Lung (tissue), 12 donors: Measurements from ENCODE around the gene TPCN2. TPM values are rescaled to one million over a fixed set of nuclear protein-coding genes. Genes with fewer than 3 reads are reported as not detected.

ENCODE experiments used
- ATAC-seq: fragments of 200-7000 bp; cut with Tn5 transposase; one replicate; pipeline ENCODE4 v1.9.1; 2020; ENCODE audit warnings: moderate number of reproducible peaks; ENCODE audit not compliant: insufficient read depth, low FRiP score
- DNase-seq, 3 donors: peaks; one replicate each; pipeline ENCODE4 v3.0.0-alpha.2; 2013 to 2017
- H3K27ac ChIP-seq, 2 donors: one replicate each; pipeline ENCODE4 v1.5.1; 2013; ENCODE audit warnings: mild to moderate bottlenecking in 2 of 2, moderate library complexity in 2 of 2, control low read depth in 1 of 2, inconsistent platforms in 1 of 2, low read depth in 1 of 2, low read length in 1 of 2
- H3K27me3 ChIP-seq, 3 donors: one replicate each; pipeline ENCODE4 v1.5.1; 2013; ENCODE audit warnings: low read length in 2 of 3; ENCODE audit not compliant: control insufficient read depth in 3 of 3, insufficient read depth in 3 of 3
- H3K36me3 ChIP-seq, 4 donors: one replicate each; pipeline ENCODE4 v1.5.1; 2013; ENCODE audit warnings: low read length in 4 of 4, mild to moderate bottlenecking in 1 of 4, moderate library complexity in 1 of 4; ENCODE audit not compliant: control insufficient read depth in 4 of 4, insufficient read depth in 4 of 4
- H3K4me1 ChIP-seq, 5 donors: one replicate each; pipeline ENCODE4 v1.5.1; 2013; ENCODE audit warnings: low read length in 5 of 5, mild to moderate bottlenecking in 2 of 5, moderate library complexity in 1 of 5; ENCODE audit not compliant: control insufficient read depth in 5 of 5, insufficient read depth in 5 of 5
- H3K4me3 ChIP-seq: one replicate; pipeline ENCODE4 v1.5.1; 2013; ENCODE audit warnings: mild to moderate bottlenecking, control low read depth, moderate library complexity
- H3K9ac ChIP-seq, 2 donors: one replicate each; pipeline ENCODE4 v1.5.1; 2013; ENCODE audit warnings: low read length in 2 of 2, control low read depth in 1 of 2; ENCODE audit not compliant: insufficient read depth in 1 of 2
- H3K9me3 ChIP-seq, 4 donors: one replicate each; pipeline ENCODE4 v1.5.1; 2013; ENCODE audit warnings: low read length in 3 of 4, mild to moderate bottlenecking in 1 of 4, moderate library complexity in 1 of 4; ENCODE audit not compliant: control insufficient read depth in 4 of 4, insufficient read depth in 3 of 4
- CTCF ChIP-seq: IDR thresholded peaks from 2 replicates; pipeline ENCODE4 v1.5.1; 2012; ENCODE audit warnings: mild to moderate bottlenecking; ENCODE audit errors: control extremely low read depth, extremely low read depth
- WGBS, 2 donors: extraction: QIAGEN DNeasy Blood & Tissue Kit; methylation state at CpG; one replicate each; pipeline ENCODE4 v1.1.7; 2013; 5-methylcytosine and 5-hydroxymethylcytosine counted together
- polyA plus RNA-seq, 2 donors: library from polyadenylated mRNA; stranded (reverse); fragments of 200-250 nt; gene quantifications; one replicate each; pipeline ENCODE4 v1.2.1, GENCODE V29; 2013
- total RNA-seq, 2 donors: library from RNA; depleted of rRNA in 1 of 2; stranded (reverse); fragments of >200 nt in 1 of 2; gene quantifications; one replicate each; pipeline ENCODE4 v1.2.1, GENCODE V29; 2014 to 2021
- donor health status: control.
- donor health status: control.
- donor health status: Bipolar disorder and iron deficiency.
- donor health status: healthy.
- donor health status: DM: yes; HTN: yes; CAD: no.

The TPCN2 gene
- total and polyA plus RNA-seq, 4 donors: 10.0 to 25.0 (median 14.5) TPM

- 17 to 47% methylated on average over 42 to 44 of the region's 44 CpGs for WGBS, 2 donors
- no peak for TF ChIP-seq CTCF
- peak; percentile 92 to 95 (median 92) for DNase-seq
- H3K9me3 ChIP-seq: no peaks in the 10 kb centered on the region
- H3K4me1 ChIP-seq: peaks cover 3 to 40% (median 16%) of the 10 kb centered on the region in 5 donors
- ATAC-seq: peak; percentile 22
- no peak overlapping the region for H3K4me3 ChIP-seq
- no peaks in the 10 kb centered on the region for H3K27me3 ChIP-seq
- peak overlapping the region in 1 of 2 donors; percentile 64 for H3K9ac ChIP-seq
- H3K27ac ChIP-seq: peak overlapping the region in 1 of 2 donors; percentile 56
- H3K36me3 ChIP-seq: no peaks in the 10 kb centered on the region
Observed at GRCh38 chr11:69157156-69157821, 108.6 kb downstream of the TPCN2 start.

GRCh38 chr11:69157822-69158231, 109.1 kb downstream of the TPCN2 start:
- Histone ChIP-seq H3K4me1 (peaks cover 3 to 35% (median 16%) of the 10 kb centered on the region in 5 donors), H3K36me3 (no peaks in the 10 kb centered on the region), H3K4me3 (no peak overlapping the region), H3K9ac (no peak overlapping the region), H3K27me3 (no peaks in the 10 kb centered on the region), H3K9me3 (no peaks in the 10 kb centered on the region), H3K27ac (no peak overlapping the region)
- ATAC-seq (no peak), DNase-seq (no peak)
- TF ChIP-seq CTCF: no peak
- 96 to 97% methylated on average over 15 of the region's 15 CpGs for WGBS, 2 donors

DNA sequence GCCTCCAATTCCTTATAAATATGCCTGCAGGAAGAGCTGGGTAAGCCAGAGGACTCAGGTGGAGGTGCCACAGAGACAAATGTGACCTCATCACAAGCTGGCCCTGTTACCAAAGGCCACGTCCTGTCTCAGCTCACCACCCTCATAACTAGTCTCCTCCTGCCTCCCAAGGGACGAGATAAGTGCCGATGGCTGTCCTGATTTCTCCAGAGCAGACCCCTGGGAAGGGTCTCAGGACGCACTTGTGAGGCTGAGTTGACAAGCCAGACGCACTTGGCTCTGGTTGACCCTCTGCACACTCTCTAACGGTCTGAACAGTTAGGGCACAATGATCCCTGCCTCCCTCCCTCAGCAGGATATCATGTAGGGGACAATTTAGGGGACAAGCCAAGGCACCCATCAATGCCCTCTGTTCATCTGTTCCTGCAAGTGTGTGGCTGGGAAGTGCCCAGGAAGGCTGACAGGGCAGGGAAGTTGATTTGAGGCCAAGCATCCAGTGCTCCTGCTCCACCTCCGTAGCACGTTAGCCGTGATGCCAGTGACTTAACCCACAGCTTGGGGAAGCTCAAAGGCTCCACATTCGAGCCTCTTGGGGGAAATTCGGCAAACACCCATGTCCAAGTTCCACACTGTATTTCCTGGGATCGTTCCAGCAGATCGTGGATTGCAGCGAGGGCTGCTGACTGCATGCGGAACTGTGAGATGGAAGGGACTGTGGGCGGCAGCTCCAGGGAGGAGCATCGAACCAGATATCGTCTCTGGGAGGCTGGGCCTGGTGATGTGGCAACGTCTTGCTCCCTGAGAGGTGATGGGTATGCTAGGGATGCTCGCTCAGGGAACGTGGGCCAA, 109.8 kb downstream of the TPCN2 start:
- DNase-seq: no peak
- H3K9me3 ChIP-seq: no peaks in the 10 kb centered on the region
- 89 to 94% methylated on average over 21 of the region's 21 CpGs for WGBS, 2 donors

More for the DNA sequence above, 109.8 kb downstream of the TPCN2 start:
- H3K4me3 ChIP-seq: no peak overlapping the region
- H3K36me3 ChIP-seq: no peaks in the 10 kb centered on the region
- no peak overlapping the region for H3K9ac ChIP-seq
- ATAC-seq: no peak
- TF ChIP-seq CTCF: no peak
- no peak overlapping the region for H3K27ac ChIP-seq
- no peaks in the 10 kb centered on the region for H3K27me3 ChIP-seq
- H3K4me1 ChIP-seq: peaks cover 3 to 28% (median 14%) of the 10 kb centered on the region in 5 donors
